ENCODE results near the gene PTGIS.

- TF ChIP-seq EZH2 (IDR thresholded peaks at IDR 0.05; ENCODE audit: insufficient read depth, poor library complexity, severe bottlenecking) (no peak), EZH2phosphoT487 (IDR thresholded peaks at IDR 0.05; ENCODE audit: insufficient read depth, low read depth) (no peak)
Measured at GRCh38 chr20:49543071-49543857, 24.7 kb downstream of the PTGIS start.
